Testis (tissue), 2 donors: ENCODE measurements around the gene MRPL10.

Experiments used
- CTCF ChIP-seq, 3 experiments: fragments of 450-650 bp in 2 of 3; fragments of 200-600 bp in 1 of 3; sonication (generic) in 1 of 3; IDR thresholded peaks; one replicate each; pipeline ENCODE4 v1.5.1; 2016 to 2019; ENCODE audit warnings: antibody characterized with exemption in 3 of 3, mild to moderate bottlenecking in 2 of 3, moderate library complexity in 1 of 3
- POLR2A ChIP-seq: fragments of 450-650 bp; IDR thresholded peaks from one replicate; pipeline ENCODE4 v1.6.1; 2017; ENCODE audit warnings: antibody characterized with exemption, mild to moderate bottlenecking, moderate library complexity

- TF ChIP-seq CTCF (IDR thresholded peaks at IDR 0.05) (no peak), POLR2A (no peak)
These were observed 590 bp upstream of the MRPL10 start for GRCh38 chr17:47831934-47832327.
